CD4-positive, alpha-beta T cell treated with Interferon gamma for 1 hour (primary cell): Measurements from ENCODE around the gene AKAP6.

Source experiments
- DNase-seq: peaks from one replicate; pipeline ENCODE4 v3.0.0-alpha.2; 2020

AKAP6 gene

GRCh38 chr14:32590157-32590556 lies 261.1 kb downstream of the AKAP6 start:
- no peak for DNase-seq

DNA sequence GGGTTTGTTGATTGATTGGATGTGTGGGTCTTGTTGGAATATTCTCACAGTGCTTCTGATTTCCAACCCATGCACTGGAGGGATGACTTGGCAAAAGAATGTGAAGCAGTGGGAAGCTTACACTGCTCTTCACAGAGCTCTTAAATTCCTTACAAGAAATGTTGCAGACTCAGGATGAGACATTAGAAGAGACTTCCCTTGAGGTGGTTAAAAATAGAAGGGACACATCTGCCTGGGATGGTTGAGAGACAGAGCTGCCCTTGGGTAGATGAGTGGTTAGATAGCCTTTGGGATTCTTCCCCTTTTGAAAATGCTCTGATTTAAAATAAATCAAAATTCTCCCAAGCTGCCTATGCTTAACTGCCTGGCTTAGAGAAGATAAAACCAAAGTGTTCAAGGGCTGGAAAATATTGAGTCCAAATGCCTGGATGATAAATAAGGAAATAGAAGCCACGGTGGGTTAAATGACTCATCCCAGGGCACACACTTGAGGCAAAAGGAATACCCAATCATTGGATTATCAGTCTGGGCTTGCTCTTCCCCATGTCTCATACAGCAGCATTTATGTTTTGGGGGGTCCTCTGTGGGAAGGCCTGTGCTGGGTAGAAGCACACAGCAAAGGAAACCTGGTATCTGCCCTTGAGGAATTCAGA lies 264.3 kb downstream of the AKAP6 start:
- DNase-seq = no peak

DNA sequence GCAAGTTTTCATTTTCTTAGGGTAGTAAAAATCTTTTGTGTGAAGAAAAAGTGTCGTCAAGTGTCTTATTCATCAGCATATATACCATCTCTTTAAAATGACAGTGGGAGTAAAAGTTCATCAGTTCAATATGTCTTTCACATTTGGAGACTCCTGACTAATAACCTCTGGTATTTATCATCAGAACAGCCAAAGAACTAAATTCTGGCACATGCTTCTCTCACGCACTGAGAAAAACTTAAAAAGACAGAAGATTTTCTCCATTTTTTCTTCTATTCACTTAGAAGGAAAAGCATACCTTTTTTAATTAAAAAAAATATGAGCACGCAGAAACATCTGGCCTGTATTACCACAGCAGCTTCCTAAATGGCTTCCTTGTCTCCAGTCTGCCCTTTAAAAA lies 265.7 kb downstream of the AKAP6 start:
- no peak for DNase-seq

- no peak for DNase-seq
Measured at GRCh38 chr14:32595497-32595896, 266.4 kb downstream of the AKAP6 start.

GRCh38 chr14:32596390-32596789 lies 267.3 kb downstream of the AKAP6 start:
- DNase-seq = no peak

GRCh38 chr14:32597771-32598170 lies 268.7 kb downstream of the AKAP6 start:
- no peak for DNase-seq

DNA sequence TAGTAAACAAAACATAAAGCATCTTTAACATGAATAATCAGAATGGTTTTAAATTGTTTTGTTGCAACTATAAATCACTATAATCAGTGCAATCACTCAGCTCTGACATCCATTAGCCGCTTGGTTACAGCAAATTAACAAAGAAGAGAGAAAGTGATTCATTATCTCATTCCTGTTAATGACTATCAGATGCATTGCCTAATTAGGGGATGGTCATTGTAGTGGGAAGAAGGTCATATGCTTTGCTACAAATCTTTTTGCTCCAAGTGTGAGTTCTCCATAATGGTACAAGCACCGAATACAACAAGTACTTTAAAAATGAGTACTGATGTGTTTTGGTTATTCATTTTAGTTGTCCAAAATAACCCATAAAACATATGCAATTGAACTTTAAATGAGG lies 272.0 kb downstream of the AKAP6 start:
- no peak for DNase-seq

- DNase-seq = no peak
Measured at GRCh38 chr14:32601906-32602305, 272.8 kb downstream of the AKAP6 start.

DNA sequence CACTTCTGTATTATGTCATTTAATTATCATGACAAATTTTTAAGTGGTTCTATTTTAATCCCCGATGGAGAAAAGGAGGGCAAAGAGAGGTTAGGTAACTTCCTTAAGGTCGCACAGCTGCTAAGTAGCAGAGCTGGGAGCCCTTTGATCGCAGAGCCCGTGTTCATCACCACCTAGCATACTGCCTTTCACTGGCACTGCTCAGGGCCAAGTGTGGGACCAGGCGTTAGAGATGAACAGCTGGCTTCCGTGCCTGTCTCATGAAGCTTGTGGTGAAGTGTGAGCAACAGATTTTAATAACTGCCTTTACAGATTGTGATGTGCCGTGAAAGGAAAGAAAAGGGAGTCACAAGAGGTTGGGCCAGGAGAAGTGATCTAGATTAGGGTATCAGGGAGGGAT lies 273.6 kb downstream of the AKAP6 start:
- no peak for DNase-seq

DNA sequence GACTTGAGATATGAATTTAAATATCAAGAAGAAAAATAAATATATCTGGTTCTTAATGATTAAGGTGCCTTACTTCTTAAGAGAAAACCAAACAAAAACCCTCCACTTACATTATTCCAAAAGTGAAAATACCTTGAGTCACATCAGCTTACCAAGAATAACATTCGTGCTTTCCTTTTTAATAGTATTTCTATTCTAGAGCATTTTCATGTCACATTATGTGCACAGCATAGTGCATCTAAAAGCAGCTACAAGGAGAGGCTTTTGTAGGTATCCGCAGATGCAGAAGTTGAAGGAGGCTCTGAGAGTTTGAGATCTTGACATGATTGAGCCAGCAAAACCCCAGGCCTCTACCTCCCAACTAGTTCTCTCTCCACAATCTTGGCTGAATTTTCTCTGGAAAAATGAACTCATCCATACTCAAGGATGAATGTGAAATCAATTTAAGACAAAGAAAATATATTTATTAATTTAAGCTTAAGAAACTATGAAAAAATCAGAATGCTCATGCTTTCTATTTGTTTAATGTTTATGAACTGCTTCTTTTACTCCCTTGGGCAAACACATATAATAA lies 275.0 kb downstream of the AKAP6 start:
- no peak for DNase-seq

DNA sequence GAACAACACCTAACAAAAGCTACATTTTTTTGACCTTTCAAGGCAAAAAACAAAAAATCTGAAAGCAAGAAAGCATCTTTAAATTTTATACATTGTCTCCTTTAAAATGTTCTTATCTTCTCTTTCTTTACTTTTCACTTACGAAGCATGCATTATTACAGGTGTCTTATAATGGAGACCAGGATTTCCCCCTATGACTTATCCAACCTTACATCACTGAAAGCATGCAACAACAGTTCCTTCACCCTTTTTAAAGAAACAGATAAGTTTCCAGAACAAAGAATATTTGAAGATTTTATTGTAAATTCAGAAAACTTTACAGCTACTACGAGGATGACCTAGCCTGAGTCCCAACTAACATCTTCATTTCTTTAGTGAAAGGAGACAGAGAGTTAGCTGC lies 277.2 kb downstream of the AKAP6 start:
- no peak for DNase-seq

GRCh38 chr14:32607399-32607798 lies 278.3 kb downstream of the AKAP6 start:
- DNase-seq = no peak

DNA sequence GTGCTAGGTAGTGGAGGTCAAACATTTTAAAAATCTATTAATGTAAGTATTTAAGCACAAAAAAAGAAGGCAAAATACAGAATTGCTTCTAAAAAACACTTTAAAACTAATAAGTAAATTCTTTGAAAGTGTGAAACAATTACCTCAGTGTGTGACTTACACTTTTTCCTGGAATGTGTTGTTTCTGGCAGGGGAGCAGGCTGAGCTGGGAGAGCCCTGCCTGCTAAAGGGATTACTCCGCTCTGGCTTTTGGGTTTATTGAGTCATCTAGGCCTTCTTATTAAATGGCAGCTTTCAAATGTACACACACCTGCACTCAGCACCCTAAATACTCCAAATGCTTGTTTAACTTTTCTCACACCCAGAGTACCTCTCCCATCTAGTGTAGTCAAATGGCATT lies 279.8 kb downstream of the AKAP6 start:
- no peak for DNase-seq

DNA sequence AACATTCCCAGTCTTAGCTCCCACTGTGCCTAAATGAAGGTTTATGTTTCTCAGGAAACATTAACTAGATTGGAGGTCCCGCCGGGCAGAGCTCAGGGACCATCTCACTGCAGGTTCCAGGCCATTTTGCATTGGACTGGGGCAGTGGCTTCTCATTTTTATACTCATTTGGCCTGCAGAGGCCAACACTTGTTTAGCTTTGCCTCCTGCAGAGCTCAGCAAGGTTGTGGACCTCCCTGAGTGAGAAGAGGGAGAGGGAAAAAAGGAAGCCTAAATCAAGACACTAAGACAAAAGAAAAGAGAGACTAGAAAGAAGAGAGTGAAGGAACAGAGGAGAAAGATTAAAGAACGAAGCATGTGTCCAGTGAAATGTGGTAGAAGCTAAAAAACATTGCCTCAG lies 280.3 kb downstream of the AKAP6 start:
- DNase-seq = no peak

DNA sequence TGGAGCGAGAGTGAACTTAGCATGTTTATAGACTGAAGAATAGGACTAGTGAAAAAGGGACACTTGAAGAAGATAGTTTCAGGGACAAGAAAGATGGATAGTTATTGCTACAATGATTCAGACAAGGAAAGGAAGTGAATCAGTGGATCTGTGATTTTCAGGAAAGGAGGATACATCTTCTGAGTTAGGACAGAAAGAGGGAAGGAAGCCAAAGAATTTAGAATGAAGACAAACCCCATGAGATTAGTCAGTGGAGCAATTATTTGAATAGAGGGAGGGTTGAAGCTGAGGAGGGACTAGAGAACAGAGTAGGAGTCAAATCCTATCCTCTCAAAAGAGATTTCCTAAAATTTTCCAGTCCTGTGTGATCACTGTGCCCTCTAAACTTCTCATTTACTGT lies 282.7 kb downstream of the AKAP6 start:
- DNase-seq = no peak

DNA sequence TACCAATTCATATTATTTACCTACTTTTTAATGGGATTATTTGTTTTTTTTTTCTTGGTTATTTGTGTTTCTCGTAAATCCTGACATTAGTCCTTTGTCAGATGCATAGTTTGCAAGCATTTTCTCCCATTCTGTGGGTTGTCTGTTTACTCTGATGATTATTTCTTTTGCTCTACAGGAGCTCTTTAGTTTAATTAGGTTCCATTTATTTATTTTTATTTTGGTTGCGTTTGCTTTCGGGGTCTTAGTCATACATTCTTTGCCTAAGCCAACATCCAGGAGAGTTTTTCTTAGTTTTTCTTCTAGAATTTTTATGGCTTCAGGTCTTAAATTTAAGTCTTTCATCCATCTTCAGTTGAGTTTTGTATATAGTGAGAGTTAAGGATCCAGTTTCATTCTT lies 289.9 kb downstream of the AKAP6 start:
- DNase-seq = no peak

DNA sequence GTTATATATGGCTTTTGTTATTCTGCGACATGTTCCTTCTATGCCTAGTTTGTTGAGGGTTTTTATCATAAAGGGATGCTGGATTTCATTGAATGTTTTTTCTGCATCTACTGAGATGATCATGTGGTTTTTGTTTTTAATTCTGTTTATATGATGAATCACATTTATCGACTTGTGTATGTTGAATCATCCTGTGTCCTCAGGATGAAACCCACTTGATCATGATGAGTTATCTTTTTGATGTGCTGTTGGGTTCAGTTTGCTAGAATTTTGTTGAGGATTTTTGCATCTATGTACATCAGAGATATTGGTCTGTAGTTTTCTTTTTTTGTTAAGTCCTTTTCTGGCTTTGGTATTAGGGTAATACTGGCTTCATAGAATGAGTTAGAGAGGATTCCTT lies 291.2 kb downstream of the AKAP6 start:
- no peak for DNase-seq

DNA sequence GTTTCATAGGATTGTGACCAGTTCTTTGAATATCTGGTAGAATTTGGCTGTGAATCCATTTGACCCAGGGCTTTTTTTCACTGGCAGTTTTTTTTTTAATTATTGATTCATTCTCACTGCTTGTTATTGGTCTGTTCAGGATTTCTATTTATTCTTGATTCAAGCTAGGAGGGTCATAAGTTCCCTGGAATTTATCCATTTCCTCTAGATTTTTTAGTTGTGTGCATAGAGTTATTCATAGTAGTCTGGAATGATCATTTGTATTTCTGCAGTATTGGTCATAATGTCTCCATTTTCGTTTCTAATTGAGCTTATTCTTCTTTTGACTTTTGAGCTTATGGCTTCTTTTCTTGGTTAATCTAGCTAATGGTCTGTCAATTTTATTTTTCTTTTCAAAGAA lies 291.6 kb downstream of the AKAP6 start:
- DNase-seq = no peak

- no peak for DNase-seq
Measured at GRCh38 chr14:32621585-32621984, 292.5 kb downstream of the AKAP6 start.

GRCh38 chr14:32622742-32623141 lies 293.6 kb downstream of the AKAP6 start:
- no peak for DNase-seq

DNA sequence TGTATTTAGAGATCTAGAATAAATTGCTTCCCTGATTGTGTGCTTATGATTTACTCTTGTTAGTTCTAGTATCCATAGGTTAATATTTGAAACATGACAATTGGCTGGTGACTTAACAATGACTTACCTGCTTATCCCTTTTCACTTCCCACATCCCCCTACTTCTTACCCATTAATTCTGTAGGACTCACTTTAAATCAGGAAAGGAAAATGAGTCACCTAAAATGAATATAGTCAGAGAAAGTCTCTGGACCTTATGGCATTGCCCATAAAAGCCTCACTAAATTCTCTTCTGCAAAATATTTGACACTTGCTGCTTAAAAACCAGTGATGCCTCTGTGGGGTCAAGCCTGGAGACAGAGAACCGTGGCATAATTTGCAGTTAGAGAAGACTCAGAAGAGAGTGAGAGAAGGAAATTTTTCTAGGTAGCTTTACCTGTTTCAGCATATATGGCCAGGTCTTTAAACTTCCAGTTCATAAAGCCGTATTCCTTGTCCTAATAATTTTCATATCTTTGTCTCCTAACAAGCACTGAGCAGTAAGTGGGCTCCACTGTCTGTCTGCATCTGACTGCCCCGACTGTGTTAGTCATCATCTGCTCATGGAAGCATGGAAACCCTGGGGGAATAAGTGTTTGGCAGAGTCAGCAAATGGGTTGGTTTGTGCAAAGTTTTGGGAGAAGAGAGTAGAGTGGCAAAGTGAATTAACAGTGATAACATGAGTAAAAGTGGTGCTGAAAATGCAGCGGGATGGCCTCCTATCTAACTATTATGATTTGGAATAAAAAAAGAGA lies 294.4 kb downstream of the AKAP6 start:
- DNase-seq = no peak

- no peak for DNase-seq
Measured at GRCh38 chr14:32625211-32625610, 296.1 kb downstream of the AKAP6 start.

DNA sequence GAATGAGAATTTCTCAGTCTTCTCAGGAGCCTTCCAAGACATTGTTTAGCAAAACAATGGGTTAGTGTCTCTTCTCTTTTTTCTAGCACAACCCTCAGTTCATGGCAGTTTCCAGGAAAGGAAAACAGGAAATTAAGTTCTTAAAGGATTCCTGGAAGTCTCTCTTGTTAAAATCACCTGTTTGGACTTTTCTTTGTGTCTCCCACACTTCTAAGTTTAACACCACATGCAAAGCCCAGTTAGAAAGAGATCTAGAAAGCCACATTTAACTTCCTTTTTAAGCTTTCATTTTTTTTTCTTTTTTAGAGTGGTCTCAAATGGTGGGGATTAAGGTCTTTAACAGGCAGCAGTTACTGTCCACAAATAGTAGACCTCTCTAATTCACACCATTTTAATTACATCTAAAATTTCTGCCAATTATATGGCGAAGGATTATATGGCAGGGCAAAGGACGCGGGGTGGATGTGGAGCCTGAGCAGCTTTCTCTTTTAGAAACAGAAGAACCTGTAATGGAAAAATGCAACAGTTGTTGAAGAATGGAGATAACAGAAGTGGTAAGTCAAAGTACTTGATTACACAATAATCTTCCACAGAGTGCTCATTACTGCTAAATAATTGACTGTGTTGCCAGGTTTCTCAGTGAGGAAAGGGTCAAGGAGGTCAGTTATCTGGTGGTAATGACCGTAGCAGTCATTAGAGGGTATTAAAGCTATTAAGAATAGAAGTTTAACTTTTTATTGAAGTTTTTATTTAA lies 298.6 kb downstream of the AKAP6 start:
- no peak for DNase-seq

DNA sequence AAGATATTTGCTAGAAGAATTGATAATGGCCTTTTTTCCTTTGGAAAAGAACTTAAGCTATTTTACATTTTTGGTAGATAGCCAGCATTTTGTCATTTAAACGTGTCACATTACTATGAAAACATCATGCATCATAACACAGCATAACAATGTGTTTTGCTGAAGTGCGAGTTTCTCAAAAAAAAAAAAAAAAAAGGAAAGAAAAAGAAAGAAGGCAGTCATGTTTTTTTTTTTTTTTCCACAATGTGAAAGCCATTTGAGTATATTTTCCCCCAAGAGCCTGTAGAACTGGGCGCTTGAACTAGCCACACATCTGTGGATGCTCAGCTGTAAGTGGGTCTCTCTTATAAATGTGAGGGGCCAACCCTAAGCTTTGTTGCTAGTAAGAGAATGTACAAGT lies 300.1 kb downstream of the AKAP6 start:
- DNase-seq = no peak
